Measurements from ENCODE around the gene VSIR. TPM values are rescaled to one million over a fixed set of nuclear protein-coding genes. Genes with fewer than 3 reads are reported as not detected.

Gene VSIR
- total RNA-seq, 1 donor from 2014 or later: 104 TPM

- Histone ChIP-seq H3K27me3 (ENCODE audit: low read depth) (no peaks in the 10 kb centered on the region), H3K36me3 (no peaks in the 10 kb centered on the region), H3K27ac (replicated peaks) (no peak overlapping the region), H3K4me3 (no peak overlapping the region), H3K9me3 (replicated peaks) (no peaks in the 10 kb centered on the region), H3K4me1 (peaks cover 32% of the 10 kb centered on the region)
- intact Hi-C loops (cut with micrococcal nuclease): no loop called here
- DNase-seq: no peak
- TF ChIP-seq CTCF (IDR thresholded peaks at IDR 0.05; ENCODE audit: borderline replicate concordance): no peak
Observed at GRCh38 chr10:71736570-71736952, 36.8 kb downstream of the VSIR start.

DNA sequence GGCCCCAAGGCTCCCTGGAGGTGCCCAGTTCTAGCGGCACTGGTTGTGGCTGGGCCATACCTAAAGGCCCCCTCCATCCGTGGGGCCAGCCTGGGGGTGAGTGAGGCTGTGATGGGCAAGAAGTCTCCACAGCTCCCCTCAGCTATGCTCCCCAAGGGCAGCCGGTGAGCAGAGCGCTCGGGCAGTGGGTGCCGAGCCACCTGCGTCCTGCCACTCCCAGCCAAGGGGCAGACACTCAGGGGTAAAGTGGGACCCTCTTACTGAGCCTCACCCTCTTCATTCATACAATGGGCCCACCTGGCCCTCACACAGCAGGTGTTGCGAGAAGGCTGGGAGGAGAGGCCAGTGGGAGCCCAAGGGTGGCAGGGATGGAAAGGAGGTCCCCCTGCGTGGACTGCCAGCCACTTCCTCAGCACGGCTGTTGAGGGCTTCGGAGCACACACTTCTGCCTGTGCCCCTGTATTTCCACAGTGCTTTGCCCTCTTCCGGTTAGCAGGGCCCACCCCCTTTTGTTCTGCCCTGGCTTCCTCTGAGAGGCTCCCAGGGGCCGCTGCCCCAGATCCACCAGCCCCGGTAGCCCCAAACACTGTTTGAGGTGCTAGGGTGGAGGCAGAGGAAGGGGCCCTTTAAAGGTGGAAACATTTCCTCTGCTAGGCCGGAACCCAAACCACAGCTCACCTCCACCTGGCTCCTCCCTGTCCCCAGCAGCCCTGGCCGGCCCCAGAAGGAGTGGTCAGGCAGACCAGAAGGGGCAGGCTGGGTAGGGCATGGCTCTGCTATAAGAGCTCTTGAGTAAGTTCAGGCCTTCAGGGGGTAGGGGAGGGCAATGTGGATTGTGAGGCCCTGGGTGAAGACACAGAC, 37.4 kb downstream of the VSIR start:
- Histone ChIP-seq H3K4me3 (no peak overlapping the region), H3K9me3 (replicated peaks) (no peaks in the 10 kb centered on the region), H3K27me3 (ENCODE audit: low read depth) (no peaks in the 10 kb centered on the region), H3K27ac (replicated peaks) (no peak overlapping the region), H3K36me3 (no peaks in the 10 kb centered on the region), H3K4me1 (peaks cover 32% of the 10 kb centered on the region)
- no peak for TF ChIP-seq CTCF (IDR thresholded peaks at IDR 0.05; ENCODE audit: borderline replicate concordance)
- intact Hi-C loops (cut with micrococcal nuclease): no loop called here
- DNase-seq: no peak

GRCh38 chr10:71734797-71735196, 38.5 kb downstream of the VSIR start:
- H3K9me3 ChIP-seq (replicated peaks): no peaks in the 10 kb centered on the region

DNA sequence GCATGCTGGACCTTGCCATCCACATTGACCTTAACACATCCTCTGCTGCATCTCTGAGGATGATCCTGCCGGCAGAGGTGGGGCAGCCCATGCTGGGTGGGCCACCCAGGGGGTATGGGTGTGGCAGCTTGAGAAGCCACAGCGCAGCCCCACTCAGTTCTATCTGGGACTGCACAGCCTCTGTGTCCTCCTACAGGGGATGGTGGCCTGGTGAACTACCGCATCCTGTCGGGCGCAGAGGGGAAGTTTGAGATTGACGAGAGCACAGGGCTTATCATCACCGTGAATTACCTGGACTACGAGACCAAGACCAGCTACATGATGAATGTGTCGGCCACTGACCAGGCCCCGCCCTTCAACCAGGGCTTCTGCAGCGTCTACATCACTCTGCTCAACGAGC, 41.5 kb downstream of the VSIR start:
- no peak overlapping the region for H3K4me3 ChIP-seq
- H3K27ac ChIP-seq (replicated peaks): no peak overlapping the region
- intact Hi-C loops (cut with micrococcal nuclease): no loop called here
- no peaks in the 10 kb centered on the region for H3K27me3 ChIP-seq (ENCODE audit: low read depth)
- no peak for TF ChIP-seq CTCF (IDR thresholded peaks at IDR 0.05; ENCODE audit: borderline replicate concordance)
- H3K9me3 ChIP-seq (replicated peaks): no peaks in the 10 kb centered on the region
- no peaks in the 10 kb centered on the region for H3K36me3 ChIP-seq
- no peak for DNase-seq
- H3K4me1 ChIP-seq: peaks cover 42% of the 10 kb centered on the region

More at GRCh38 chr10:71734797-71735196, 38.5 kb downstream of the VSIR start:
- H3K27me3 ChIP-seq (ENCODE audit: low read depth): no peaks in the 10 kb centered on the region
- peaks cover 22% of the 10 kb centered on the region for H3K4me1 ChIP-seq
- H3K36me3 ChIP-seq: no peaks in the 10 kb centered on the region
- no peak overlapping the region for H3K4me3 ChIP-seq
- no peak for TF ChIP-seq CTCF (IDR thresholded peaks at IDR 0.05; ENCODE audit: borderline replicate concordance)
- no peak overlapping the region for H3K27ac ChIP-seq (replicated peaks)
- DNase-seq: no peak
- intact Hi-C loops (cut with micrococcal nuclease): no loop called here

GRCh38 chr10:71729161-71729636, 44.1 kb downstream of the VSIR start:
- Histone ChIP-seq H3K4me1 (peaks cover 46% of the 10 kb centered on the region), H3K27ac (replicated peaks) (peak overlapping the region; percentile 83), H3K27me3 (ENCODE audit: low read depth) (no peaks in the 10 kb centered on the region), H3K9me3 (replicated peaks) (no peaks in the 10 kb centered on the region), H3K4me3 (no peak overlapping the region), H3K36me3 (no peaks in the 10 kb centered on the region)
- TF ChIP-seq CTCF (IDR thresholded peaks at IDR 0.05; ENCODE audit: borderline replicate concordance): no peak
- intact Hi-C loops (cut with micrococcal nuclease): loop anchor here (10.0 kb wide), 1 partner anchor 46 kb away; the partner anchor contains the start of gene VSIR
- peak; percentile 77 for DNase-seq
